PC-3 (cell line): ENCODE data around the gene ABCA7. TPM values are rescaled to one million over a fixed set of nuclear protein-coding genes. Genes with fewer than 3 reads are reported as not detected.

ENCODE experiments used
- ATAC-seq: fragments of 200-7000 bp; cut with Tn5 transposase; 2 replicates; pipeline ENCODE4 v1.9.1; 2020; ENCODE audit warnings: mild to moderate bottlenecking, moderate library complexity
- BruUV-seq: library from RNA; stranded (reverse); fragments of 400-500 nt; replicated peaks from 2 replicates; lab custom pipeline; 2021; lab: Mats Ljungman, UMichigan
- CTCF ChIA-PET: fragments of 300-600 bp; sonication (Branson Sonifier 250); formaldehyde crosslinking; loops from one replicate; lab custom pipeline; 2022; ENCODE audit warnings: antibody characterized with exemption; lab: Charles Lee
- POLR2A ChIA-PET: fragments of 300-600 bp; sonication (Branson Sonifier 250); formaldehyde crosslinking; loops from one replicate; lab custom pipeline; 2022; ENCODE audit warnings: antibody characterized with exemption; ENCODE audit not compliant: unreplicated experiment; lab: Charles Lee
- DNase-seq: peaks from one replicate; pipeline ENCODE4 v3.0.0-alpha.2; 2015
- H2AFZ ChIP-seq: fragments of 300-600 bp; sonication (generic); 2 replicates; pipeline ENCODE4 v1.6.0; 2016; ENCODE audit warnings: antibody characterized with exemption, low read length
- H3F3A ChIP-seq: fragments of 300-600 bp; sonication (generic); one replicate; pipeline ENCODE4 v1.6.0; 2017; ENCODE audit warnings: antibody characterized with exemption, low read length, control low read depth, mild to moderate bottlenecking; ENCODE audit not compliant: unreplicated experiment
- H3K27ac ChIP-seq: fragments of 300-600 bp; sonication (generic); 2 replicates; pipeline ENCODE4 v1.5.1; 2016; ENCODE audit warnings: mild to moderate bottlenecking, low read length
- H3K27me3 ChIP-seq: fragments of 300-600 bp; sonication (generic); 2 replicates; pipeline ENCODE4 v1.6.1; 2016; ENCODE audit warnings: low read length, mixed read lengths
- H3K36me3 ChIP-seq: fragments of 300-600 bp; sonication (generic); 2 replicates; pipeline ENCODE4 v1.6.1; 2016; ENCODE audit warnings: low read depth, mixed run types, low read length, mixed read lengths
- H3K4me1 ChIP-seq: fragments of 300-600 bp; sonication (generic); 2 replicates; pipeline ENCODE4 v1.5.1; 2016; ENCODE audit warnings: low read length; ENCODE audit not compliant: insufficient read depth
- H3K4me2 ChIP-seq: fragments of 300-600 bp; sonication (generic); 2 replicates; pipeline ENCODE4 v1.6.0; 2016; ENCODE audit warnings: low read length
- H3K4me3 ChIP-seq: fragments of 300-600 bp; sonication (generic); 2 replicates; pipeline ENCODE4 v1.5.1; 2016; ENCODE audit warnings: mild to moderate bottlenecking, low read length, mixed read lengths
- H3K79me2 ChIP-seq: fragments of 300-600 bp; sonication (generic); 2 replicates; pipeline ENCODE4 v1.6.1; 2017; ENCODE audit warnings: low read length, mixed read lengths
- H3K9ac ChIP-seq: fragments of 300-600 bp; sonication (generic); 2 replicates; pipeline ENCODE4 v1.6.0; 2016; ENCODE audit warnings: mild to moderate bottlenecking, low read length
- H3K9me2 ChIP-seq: fragments of 300-600 bp; sonication (generic); replicated peaks from 2 replicates; pipeline ENCODE4 v1.6.1; 2016; ENCODE audit warnings: mixed run types, low read length, mixed read lengths
- H3K9me3 ChIP-seq: fragments of 300-600 bp; sonication (generic); 2 replicates; pipeline ENCODE4 v1.6.1; 2016; ENCODE audit warnings: low read length, mixed read lengths
- H4K20me1 ChIP-seq: fragments of 300-600 bp; sonication (generic); 2 replicates; pipeline ENCODE4 v1.6.1; 2016; ENCODE audit warnings: low read length, mixed read lengths
- CTCF ChIP-seq: fragments of 300-600 bp; sonication (generic); conservative IDR thresholded peaks from 2 replicates; pipeline ENCODE4 v1.5.1; 2017; ENCODE audit warnings: antibody characterized with exemption, low read depth, mild to moderate bottlenecking, low read length
- EZH2 ChIP-seq: fragments of 300-600 bp; sonication (generic); IDR thresholded peaks from one replicate; pipeline ENCODE4 v1.6.1; 2017; ENCODE audit warnings: antibody characterized with exemption, mild to moderate bottlenecking, low read length; ENCODE audit not compliant: unreplicated experiment
- EZH2phosphoT487 ChIP-seq: fragments of 300-600 bp; sonication (generic); IDR thresholded peaks from 2 replicates; pipeline ENCODE4 v1.6.1; 2018; ENCODE audit warnings: mild to moderate bottlenecking, antibody characterized with exemption, low read length, borderline replicate concordance
- intact Hi-C: fragments of 100-400 bp; cut with micrococcal nuclease; formaldehyde crosslinking; loops from 2 replicates; pipeline ENCODE4 v1.9.0; 2023
- total RNA-seq: library from RNA; depleted of rRNA; stranded (reverse); fragments of >200 nt; gene quantifications from 2 replicates; pipeline ENCODE4 v1.2.3, GENCODE V29; 2014

Gene ABCA7
- total RNA-seq, 1 experiment from 2014 or later, result 27.3 TPM

GRCh38 chr19:1016647-1017114 is 23.2 kb upstream of the ABCA7 start:
- Histone ChIP-seq H3K36me3 (no peaks in the 10 kb centered on the region), H4K20me1 (peaks cover 50% of the 10 kb centered on the region), H3K27me3 (no peaks in the 10 kb centered on the region), H3F3A (no peaks in the 10 kb centered on the region), H3K4me1 (peaks cover 22% of the 10 kb centered on the region), H3K9me2 (no peaks in the 10 kb centered on the region), H3K27ac (peak overlapping the region; percentile 37), H3K4me3 (peak overlapping the region; percentile 47), H2AFZ (no peak overlapping the region), H3K79me2 (peaks cover 69% of the 10 kb centered on the region), H3K9ac (no peak overlapping the region), H3K4me2 (peak overlapping the region; percentile 97), H3K9me3 (no peaks in the 10 kb centered on the region)
- DNase-seq, result peak; percentile 33
- BruUV-seq, result no TSS peak
- POLR2A ChIA-PET, result interaction anchor here (1.0 kb wide), 1 partner anchor 252 kb away, joined by 6 read pairs; the partner anchor contains the start of gene CIRBP
- TF ChIP-seq EZH2 (no peak), EZH2phosphoT487 (no peak), CTCF (no peak)
- CTCF ChIA-PET, result interaction anchor here (1.0 kb wide), 1 partner anchor 15 kb away, joined by 4 read pairs; no protein-coding TSS in a partner anchor
- peak; percentile 37 for ATAC-seq
- intact Hi-C loops, result no loop called here

GRCh38 chr19:1017115-1017905 is 22.6 kb upstream of the ABCA7 start:
- H3K4me1 ChIP-seq, result peaks cover 22% of the 10 kb centered on the region
- BruUV-seq, result no TSS peak
- no peaks in the 10 kb centered on the region for H3K36me3 ChIP-seq
- TF ChIP-seq EZH2 (no peak), CTCF (no peak)
- peak; percentile 47 for DNase-seq
- POLR2A ChIA-PET, result interaction anchor here (1.0 kb wide), 1 partner anchor 252 kb away, joined by 6 read pairs; the partner anchor contains the start of gene CIRBP
- H3K9ac ChIP-seq, result no peak overlapping the region
- intact Hi-C loops, result no loop called here
- H3K4me3 ChIP-seq, result peak overlapping the region; percentile 47
- CTCF ChIA-PET, result interaction anchor here (1.0 kb wide), 1 partner anchor 16 kb away, joined by 4 read pairs; no protein-coding TSS in a partner anchor
- no peaks in the 10 kb centered on the region for H3F3A ChIP-seq
- peaks cover 69% of the 10 kb centered on the region for H3K79me2 ChIP-seq
- no peak overlapping the region for H2AFZ ChIP-seq
- no peaks in the 10 kb centered on the region for H3K27me3 ChIP-seq
- H4K20me1 ChIP-seq, result peaks cover 50% of the 10 kb centered on the region
- H3K9me3 ChIP-seq, result no peaks in the 10 kb centered on the region
- H3K9me2 ChIP-seq, result no peaks in the 10 kb centered on the region
- peak overlapping the region; percentile 97 for H3K4me2 ChIP-seq
- ATAC-seq, result peak; percentile 53
- peak overlapping the region; percentile 37 for H3K27ac ChIP-seq

- H3K36me3 ChIP-seq, result no peaks in the 10 kb centered on the region
- H3K4me3 ChIP-seq, result peak overlapping the region; percentile 47; the same call in 1 of the 2 replicates
- ATAC-seq, result no peak
- no peaks in the 10 kb centered on the region for H3K9me3 ChIP-seq
- intact Hi-C loops, result no loop called here
- H3K27me3 ChIP-seq, result no peaks in the 10 kb centered on the region
- no peaks in the 10 kb centered on the region for H3K9me2 ChIP-seq
- no peak for DNase-seq
- H3K9ac ChIP-seq, result no peak overlapping the region
- BruUV-seq, result no TSS peak
- H3K4me2 ChIP-seq, result peak overlapping the region; percentile 97
- TF ChIP-seq EZH2, result no peak
- no peak for TF ChIP-seq CTCF
- TF ChIP-seq EZH2phosphoT487, result no peak
- H3K79me2 ChIP-seq, result peaks cover 69% of the 10 kb centered on the region
- POLR2A ChIA-PET, result no interaction called here
- H3K4me1 ChIP-seq, result peaks cover 22% of the 10 kb centered on the region
- H4K20me1 ChIP-seq, result peaks cover 50% of the 10 kb centered on the region
- H2AFZ ChIP-seq, result no peak overlapping the region
- H3K27ac ChIP-seq, result no peak overlapping the region
- CTCF ChIA-PET, result interaction anchor here (1.0 kb wide), 1 partner anchor 17 kb away, joined by 4 read pairs; no protein-coding TSS in a partner anchor
- no peaks in the 10 kb centered on the region for H3F3A ChIP-seq
Measured at GRCh38 chr19:1017906-1018305, 22.0 kb upstream of the ABCA7 start.
